ENCODE results near the gene COL10A1.

COL10A1 gene

DNA sequence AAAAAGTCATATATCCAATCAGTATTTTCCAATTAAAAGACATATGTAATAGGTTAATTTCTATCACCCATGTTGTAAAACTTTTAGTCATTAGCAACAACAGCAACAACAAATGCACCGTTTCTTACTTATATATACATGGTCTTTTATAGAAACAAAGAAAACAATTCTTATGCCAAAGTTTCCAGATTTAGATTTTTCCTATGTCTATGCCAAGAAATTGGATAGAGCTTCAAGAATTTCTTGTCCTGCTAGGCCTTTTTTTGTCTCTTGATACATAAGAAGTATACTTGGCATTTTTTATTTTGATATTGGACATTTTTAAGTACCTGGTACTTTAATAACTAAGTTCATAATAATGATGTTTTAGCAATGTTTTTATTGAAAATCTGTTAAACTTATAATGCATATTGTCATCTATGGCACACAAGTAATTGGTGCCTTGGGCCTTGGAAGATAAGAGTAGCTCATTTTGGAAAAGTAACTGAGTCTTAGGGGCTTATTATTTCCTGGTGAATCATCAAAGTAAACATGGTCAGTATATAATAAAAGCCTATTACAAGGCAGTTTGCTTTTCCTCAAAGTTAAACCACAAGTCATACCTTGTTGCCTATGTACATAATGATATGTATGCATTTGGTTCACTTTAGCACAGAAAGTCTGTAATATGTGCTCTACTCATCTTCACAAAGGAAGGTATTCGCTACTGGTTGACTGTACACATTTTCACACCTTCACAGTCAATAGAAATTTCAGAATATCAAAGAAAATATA is 55.1 kb downstream of the COL10A1 start:
- Mint-ChIP-seq H3K36me3 (ENCODE audit: insufficient read depth) (no peaks in the 10 kb centered on the region), H3K27me3 (peaks cover 21% of the 10 kb centered on the region), H3K4me1 (no peaks in the 10 kb centered on the region), H3K9me3 (no peaks in the 10 kb centered on the region), H3K4me3 (no peak overlapping the region), H3K27ac (ENCODE audit: low read depth) (no peak overlapping the region)
- ATAC-seq (replicated peaks; ENCODE audit: extremely low read depth, poor library complexity, severe bottlenecking) (no peak), DNase-seq (ENCODE audit: low spot score in 2 of 2) (no peak)

DNA sequence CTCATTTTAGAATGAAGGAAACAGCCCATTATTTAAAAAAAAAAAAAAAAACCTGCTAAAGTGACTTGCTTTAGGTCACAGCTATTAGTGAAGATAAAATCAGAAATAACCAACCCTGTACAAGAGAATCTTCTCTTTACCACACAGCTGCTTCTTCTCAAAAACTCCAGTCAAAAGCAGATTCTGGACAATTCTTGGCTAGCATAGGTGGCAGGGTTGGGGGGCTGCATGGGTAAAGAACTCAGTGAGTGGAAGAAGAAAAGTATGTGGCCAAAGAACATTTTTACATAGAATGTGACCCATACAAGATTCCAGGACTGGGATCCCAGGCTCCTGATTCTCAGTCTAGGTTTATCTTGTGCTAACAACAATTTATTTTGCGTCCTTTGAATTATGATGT is 55.8 kb downstream of the COL10A1 start:
- H3K27me3 Mint-ChIP-seq: peaks cover 16% of the 10 kb centered on the region
- no peak for DNase-seq (ENCODE audit: low spot score in 2 of 2)
- no peaks in the 10 kb centered on the region for H3K36me3 Mint-ChIP-seq (ENCODE audit: insufficient read depth)
- H3K4me3 Mint-ChIP-seq: no peak overlapping the region
- no peak overlapping the region for H3K27ac Mint-ChIP-seq (ENCODE audit: low read depth)
- no peak for ATAC-seq (replicated peaks; ENCODE audit: extremely low read depth, poor library complexity, severe bottlenecking)
- no peaks in the 10 kb centered on the region for H3K9me3 Mint-ChIP-seq
- no peaks in the 10 kb centered on the region for H3K4me1 Mint-ChIP-seq

Measured in central memory CD8-positive, alpha-beta T cell (primary cell).